Thyroid gland (tissue), 4 donors: Measurements from ENCODE around the gene CACNA1A.

Source experiments
- POLR2A ChIP-seq, 2 donors: fragments of 450-650 bp; IDR thresholded peaks; one replicate each; pipeline ENCODE4 v1.6.1; 2017; ENCODE audit warnings: antibody characterized with exemption in 2 of 2, mild to moderate bottlenecking in 2 of 2, moderate library complexity in 1 of 2
- TF ChIP-seq, protein P1 (sequence below), 6 experiments: fragments of 200-600 bp in 3 of 6; fragments of 450-650 bp in 3 of 6; sonication (generic) in 3 of 6; IDR thresholded peaks; one replicate each; pipeline ENCODE4 v1.5.1; 2016 to 2019; ENCODE audit warnings: antibody characterized with exemption in 6 of 6, mild to moderate bottlenecking in 2 of 6, inconsistent platforms in 1 of 6, moderate library complexity in 1 of 6

DNA sequence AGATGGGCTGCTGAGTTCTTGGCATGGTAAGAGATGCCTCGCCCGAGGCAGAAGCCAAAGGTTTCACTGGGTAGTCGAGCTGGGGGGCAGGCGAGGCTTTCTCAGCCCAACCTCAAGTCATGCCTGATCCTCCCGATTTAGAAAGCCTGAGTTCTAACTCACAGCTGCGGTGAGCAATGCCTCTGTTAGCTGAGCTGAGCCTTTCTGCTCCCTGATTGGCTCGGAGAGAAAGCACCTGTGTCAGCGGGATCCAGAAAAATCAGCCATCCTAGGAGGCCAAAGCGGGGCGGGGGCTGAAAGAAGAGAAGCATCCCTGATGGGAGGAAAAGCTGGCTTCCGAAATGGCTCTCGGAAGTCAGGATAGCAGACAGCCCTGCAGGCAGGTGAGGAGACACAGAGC is 44.7 kb downstream of the CACNA1A start:
- TF ChIP-seq POLR2A (IDR thresholded peaks at IDR 0.05), result no peak
- TF ChIP-seq, protein P1, sequence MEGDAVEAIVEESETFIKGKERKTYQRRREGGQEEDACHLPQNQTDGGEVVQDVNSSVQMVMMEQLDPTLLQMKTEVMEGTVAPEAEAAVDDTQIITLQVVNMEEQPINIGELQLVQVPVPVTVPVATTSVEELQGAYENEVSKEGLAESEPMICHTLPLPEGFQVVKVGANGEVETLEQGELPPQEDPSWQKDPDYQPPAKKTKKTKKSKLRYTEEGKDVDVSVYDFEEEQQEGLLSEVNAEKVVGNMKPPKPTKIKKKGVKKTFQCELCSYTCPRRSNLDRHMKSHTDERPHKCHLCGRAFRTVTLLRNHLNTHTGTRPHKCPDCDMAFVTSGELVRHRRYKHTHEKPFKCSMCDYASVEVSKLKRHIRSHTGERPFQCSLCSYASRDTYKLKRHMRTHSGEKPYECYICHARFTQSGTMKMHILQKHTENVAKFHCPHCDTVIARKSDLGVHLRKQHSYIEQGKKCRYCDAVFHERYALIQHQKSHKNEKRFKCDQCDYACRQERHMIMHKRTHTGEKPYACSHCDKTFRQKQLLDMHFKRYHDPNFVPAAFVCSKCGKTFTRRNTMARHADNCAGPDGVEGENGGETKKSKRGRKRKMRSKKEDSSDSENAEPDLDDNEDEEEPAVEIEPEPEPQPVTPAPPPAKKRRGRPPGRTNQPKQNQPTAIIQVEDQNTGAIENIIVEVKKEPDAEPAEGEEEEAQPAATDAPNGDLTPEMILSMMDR (IDR thresholded peaks at IDR 0.05), result no peak
